ENCODE data around the gene KCNIP4. TPM values are rescaled to one million over a fixed set of nuclear protein-coding genes. Genes with fewer than 3 reads are reported as not detected.
"Not testable (repeated sequence)": the region's sequence is repeated elsewhere in the genome, so short reads cannot be mapped to it uniquely, and the experiment has no call there.

Gene KCNIP4
- total RNA-seq, 1 donor from 2014 or later: 8.7 TPM

GRCh38 chr4:20847124-20847747, 1101.3 kb downstream of the KCNIP4 start:
- no peak for DNase-seq (ENCODE audit: low read depth)

GRCh38 chr4:20844311-20844710, 1104.3 kb downstream of the KCNIP4 start:
- peak; percentile 10 for DNase-seq (ENCODE audit: low read depth)

- DNase-seq (ENCODE audit: low read depth): no peak
Measured at GRCh38 chr4:20840648-20841190, 1107.9 kb downstream of the KCNIP4 start.

GRCh38 chr4:20839957-20840356, 1108.6 kb downstream of the KCNIP4 start:
- peak; percentile 92 for DNase-seq (ENCODE audit: low read depth)

- no peak for DNase-seq (ENCODE audit: low read depth)
Measured at GRCh38 chr4:20838476-20838875, 1110.1 kb downstream of the KCNIP4 start.

GRCh38 chr4:20832826-20833225, 1115.7 kb downstream of the KCNIP4 start:
- DNase-seq (ENCODE audit: low read depth): peak; percentile 59

- DNase-seq (ENCODE audit: low read depth): peak; percentile 11
Measured at GRCh38 chr4:20831746-20832145, 1116.8 kb downstream of the KCNIP4 start.

GRCh38 chr4:20829617-20830357, 1118.8 kb downstream of the KCNIP4 start:
- DNase-seq (ENCODE audit: low read depth): no peak

- DNase-seq (ENCODE audit: low read depth): peak; percentile 9
Measured at GRCh38 chr4:20825505-20825904, 1123.1 kb downstream of the KCNIP4 start.

GRCh38 chr4:20816287-20816686, 1132.3 kb downstream of the KCNIP4 start:
- DNase-seq (ENCODE audit: low read depth): no peak

GRCh38 chr4:20813700-20814099, 1134.9 kb downstream of the KCNIP4 start:
- DNase-seq (ENCODE audit: low read depth): no peak

- DNase-seq (ENCODE audit: low read depth): peak; percentile 76
Measured at GRCh38 chr4:20809812-20810211, 1138.8 kb downstream of the KCNIP4 start.

GRCh38 chr4:20805716-20806115, 1142.9 kb downstream of the KCNIP4 start:
- DNase-seq (ENCODE audit: low read depth): no peak

- DNase-seq (ENCODE audit: low read depth): no peak
Measured at GRCh38 chr4:20787940-20788665, 1160.5 kb downstream of the KCNIP4 start.

- not testable (repeated sequence) for DNase-seq (ENCODE audit: low read depth)
Measured at GRCh38 chr4:20783134-20783533, 1165.4 kb downstream of the KCNIP4 start.

- DNase-seq (ENCODE audit: low read depth): no peak
Measured at GRCh38 chr4:20778896-20779295, 1169.7 kb downstream of the KCNIP4 start.

- peak; percentile 63 for DNase-seq (ENCODE audit: low read depth)
Measured at GRCh38 chr4:20773144-20773997, 1175.2 kb downstream of the KCNIP4 start.

GRCh38 chr4:20764366-20764992, 1184.1 kb downstream of the KCNIP4 start:
- peak; percentile 12 for DNase-seq (ENCODE audit: low read depth)

GRCh38 chr4:20761826-20762225, 1186.7 kb downstream of the KCNIP4 start:
- DNase-seq (ENCODE audit: low read depth): no peak

GRCh38 chr4:20761382-20761781, 1187.2 kb downstream of the KCNIP4 start:
- DNase-seq (ENCODE audit: low read depth): no peak

GRCh38 chr4:20760053-20760452, 1188.5 kb downstream of the KCNIP4 start:
- DNase-seq (ENCODE audit: low read depth): no peak
